WTC11 (cell line): ENCODE results near the gene FOXP1.

Source experiments
- NFATC4 ChIP-seq: fragments of 250-450 bp; sonication (Bioruptor Pico); IDR thresholded peaks from 2 replicates; pipeline ENCODE4 v1.9.0; 2021; ENCODE audit warnings: mild to moderate bottlenecking
- NFE2L1 ChIP-seq: sonication (generic); formaldehyde crosslinking; IDR thresholded peaks from 2 replicates; pipeline ENCODE4 v1.8.1; 2023; ENCODE audit warnings: missing genetic modification reagents
- TP53 ChIP-seq: sonication (generic); formaldehyde crosslinking; IDR thresholded peaks from 2 replicates; pipeline ENCODE4 v1.8.1; 2023; ENCODE audit warnings: mild to moderate bottlenecking, missing genetic modification reagents
- TF ChIP-seq, protein P1 (sequence below): fragments of 200-600 bp; IDR thresholded peaks from 2 replicates; pipeline ENCODE4 v1.8.0; 2022; ENCODE audit warnings: antibody characterized with exemption
- TF ChIP-seq, protein P2 (sequence below): sonication (generic); formaldehyde crosslinking; IDR thresholded peaks from 2 replicates; pipeline ENCODE4 v1.8.1; 2023; ENCODE audit warnings: mild to moderate bottlenecking, missing genetic modification reagents, borderline replicate concordance

- TF ChIP-seq TP53 (CRISPR knock-in tag) = no peak
- TF ChIP-seq, protein P1, sequence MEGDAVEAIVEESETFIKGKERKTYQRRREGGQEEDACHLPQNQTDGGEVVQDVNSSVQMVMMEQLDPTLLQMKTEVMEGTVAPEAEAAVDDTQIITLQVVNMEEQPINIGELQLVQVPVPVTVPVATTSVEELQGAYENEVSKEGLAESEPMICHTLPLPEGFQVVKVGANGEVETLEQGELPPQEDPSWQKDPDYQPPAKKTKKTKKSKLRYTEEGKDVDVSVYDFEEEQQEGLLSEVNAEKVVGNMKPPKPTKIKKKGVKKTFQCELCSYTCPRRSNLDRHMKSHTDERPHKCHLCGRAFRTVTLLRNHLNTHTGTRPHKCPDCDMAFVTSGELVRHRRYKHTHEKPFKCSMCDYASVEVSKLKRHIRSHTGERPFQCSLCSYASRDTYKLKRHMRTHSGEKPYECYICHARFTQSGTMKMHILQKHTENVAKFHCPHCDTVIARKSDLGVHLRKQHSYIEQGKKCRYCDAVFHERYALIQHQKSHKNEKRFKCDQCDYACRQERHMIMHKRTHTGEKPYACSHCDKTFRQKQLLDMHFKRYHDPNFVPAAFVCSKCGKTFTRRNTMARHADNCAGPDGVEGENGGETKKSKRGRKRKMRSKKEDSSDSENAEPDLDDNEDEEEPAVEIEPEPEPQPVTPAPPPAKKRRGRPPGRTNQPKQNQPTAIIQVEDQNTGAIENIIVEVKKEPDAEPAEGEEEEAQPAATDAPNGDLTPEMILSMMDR = no peak
- no peak for TF ChIP-seq NFATC4 (CRISPR knock-in tag)
- TF ChIP-seq, protein P2, sequence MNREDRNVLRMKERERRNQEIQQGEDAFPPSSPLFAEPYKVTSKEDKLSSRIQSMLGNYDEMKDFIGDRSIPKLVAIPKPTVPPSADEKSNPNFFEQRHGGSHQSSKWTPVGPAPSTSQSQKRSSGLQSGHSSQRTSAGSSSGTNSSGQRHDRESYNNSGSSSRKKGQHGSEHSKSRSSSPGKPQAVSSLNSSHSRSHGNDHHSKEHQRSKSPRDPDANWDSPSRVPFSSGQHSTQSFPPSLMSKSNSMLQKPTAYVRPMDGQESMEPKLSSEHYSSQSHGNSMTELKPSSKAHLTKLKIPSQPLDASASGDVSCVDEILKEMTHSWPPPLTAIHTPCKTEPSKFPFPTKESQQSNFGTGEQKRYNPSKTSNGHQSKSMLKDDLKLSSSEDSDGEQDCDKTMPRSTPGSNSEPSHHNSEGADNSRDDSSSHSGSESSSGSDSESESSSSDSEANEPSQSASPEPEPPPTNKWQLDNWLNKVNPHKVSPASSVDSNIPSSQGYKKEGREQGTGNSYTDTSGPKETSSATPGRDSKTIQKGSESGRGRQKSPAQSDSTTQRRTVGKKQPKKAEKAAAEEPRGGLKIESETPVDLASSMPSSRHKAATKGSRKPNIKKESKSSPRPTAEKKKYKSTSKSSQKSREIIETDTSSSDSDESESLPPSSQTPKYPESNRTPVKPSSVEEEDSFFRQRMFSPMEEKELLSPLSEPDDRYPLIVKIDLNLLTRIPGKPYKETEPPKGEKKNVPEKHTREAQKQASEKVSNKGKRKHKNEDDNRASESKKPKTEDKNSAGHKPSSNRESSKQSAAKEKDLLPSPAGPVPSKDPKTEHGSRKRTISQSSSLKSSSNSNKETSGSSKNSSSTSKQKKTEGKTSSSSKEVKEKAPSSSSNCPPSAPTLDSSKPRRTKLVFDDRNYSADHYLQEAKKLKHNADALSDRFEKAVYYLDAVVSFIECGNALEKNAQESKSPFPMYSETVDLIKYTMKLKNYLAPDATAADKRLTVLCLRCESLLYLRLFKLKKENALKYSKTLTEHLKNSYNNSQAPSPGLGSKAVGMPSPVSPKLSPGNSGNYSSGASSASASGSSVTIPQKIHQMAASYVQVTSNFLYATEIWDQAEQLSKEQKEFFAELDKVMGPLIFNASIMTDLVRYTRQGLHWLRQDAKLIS (CRISPR knock-in tag) = no peak
- TF ChIP-seq NFE2L1 (CRISPR knock-in tag) = no peak
Observed at GRCh38 chr3:71028184-71028583, 555.3 kb downstream of the FOXP1 start.
